OCI-LY7 (cell line): ENCODE results near the gene PIP5K1A. TPM values are rescaled to one million over a fixed set of nuclear protein-coding genes. Genes with fewer than 3 reads are reported as not detected.
"Not testable (repeated sequence)": the region's sequence is repeated elsewhere in the genome, so short reads cannot be mapped to it uniquely, and the experiment has no call there.

Experiments
- BruUV-seq: library from RNA; stranded (reverse); fragments of 400-500 nt; replicated peaks from 2 replicates; lab custom pipeline; 2021; lab: Mats Ljungman, UMichigan
- CTCF ChIA-PET: fragments of 300-600 bp; sonication (Branson Sonifier 250); formaldehyde crosslinking; loops from one replicate; lab custom pipeline; 2022; ENCODE audit warnings: antibody characterized with exemption; ENCODE audit not compliant: unreplicated experiment; lab: Charles Lee
- POLR2A ChIA-PET: fragments of 300-600 bp; sonication (Branson Sonifier 250); formaldehyde crosslinking; loops from one replicate; lab custom pipeline; 2022; ENCODE audit warnings: antibody characterized with exemption; lab: Charles Lee
- DNase-seq: peaks from one replicate; pipeline ENCODE4 v3.0.0-alpha.2; 2015; ENCODE audit warnings: low spot score
- H2AFZ ChIP-seq: fragments of 200-600 bp; sonication (generic), shearing (Covaris generic); 2 replicates; pipeline ENCODE4 v1.6.1; 2014; ENCODE audit warnings: mild to moderate bottlenecking, antibody characterized with exemption, low read length, moderate library complexity
- H3K27ac ChIP-seq: fragments of 200-600 bp; sonication (generic); 2 replicates; pipeline ENCODE4 v1.5.1; 2014; ENCODE audit warnings: mixed run types, low read depth, mild to moderate bottlenecking, moderate library complexity, low read length, inconsistent platforms; ENCODE audit not compliant: poor library complexity, severe bottlenecking
- H3K36me3 ChIP-seq: fragments of 200-600 bp; sonication (generic); 2 replicates; pipeline ENCODE4 v1.6.1; 2014; ENCODE audit warnings: mild to moderate bottlenecking, antibody characterized with exemption, low read length, moderate library complexity, mixed read lengths; ENCODE audit not compliant: insufficient read depth
- H3K4me1 ChIP-seq: fragments of 200-600 bp; sonication (generic); 2 replicates; pipeline ENCODE4 v1.5.1; 2014; ENCODE audit warnings: mild to moderate bottlenecking, low read length; ENCODE audit not compliant: insufficient read depth, poor library complexity, severe bottlenecking
- H3K4me2 ChIP-seq: fragments of 200-600 bp; sonication (generic); 2 replicates; pipeline ENCODE4 v1.6.1; 2014; ENCODE audit warnings: mild to moderate bottlenecking, low read length
- H3K4me3 ChIP-seq: fragments of 200-600 bp; sonication (generic); 2 replicates; pipeline ENCODE4 v1.5.1; 2014; ENCODE audit warnings: mild to moderate bottlenecking, low read depth, low read length; ENCODE audit not compliant: poor library complexity, severe bottlenecking
- H3K79me2 ChIP-seq: fragments of 200-600 bp; sonication (generic); 2 replicates; pipeline ENCODE4 v1.6.1; 2016; ENCODE audit warnings: low read depth, mild to moderate bottlenecking, low read length, moderate library complexity, mixed read lengths; ENCODE audit not compliant: insufficient read depth
- H3K9me2 ChIP-seq: fragments of 200-600 bp; sonication (generic); 2 replicates; pipeline ENCODE4 v1.6.1; 2016; ENCODE audit warnings: mild to moderate bottlenecking, low read length, mixed read lengths; ENCODE audit not compliant: insufficient read depth
- H3K9me3 ChIP-seq: fragments of 200-600 bp; sonication (generic); 2 replicates; pipeline ENCODE4 v1.6.1; 2014; ENCODE audit warnings: mild to moderate bottlenecking, mixed run types, low read length, mixed read lengths
- H4K20me1 ChIP-seq: fragments of 200-600 bp; sonication (generic); 2 replicates; pipeline ENCODE4 v1.6.1; 2014; ENCODE audit warnings: mild to moderate bottlenecking, antibody characterized with exemption, low read length, moderate library complexity, mixed read lengths; ENCODE audit not compliant: insufficient read depth
- CTCF ChIP-seq: fragments of 200-600 bp; sonication (generic); conservative IDR thresholded peaks from 2 replicates; pipeline ENCODE4 v1.5.1; 2014; ENCODE audit warnings: mild to moderate bottlenecking, antibody characterized with exemption, low read length, moderate library complexity, mixed read lengths
- EZH2phosphoT487 ChIP-seq: fragments of 200-600 bp; sonication (generic); IDR thresholded peaks from 2 replicates; pipeline ENCODE4 v1.6.1; 2018; ENCODE audit warnings: low read depth, borderline replicate concordance, mild to moderate bottlenecking, mixed run types, antibody characterized with exemption, low read length, moderate library complexity, mixed read lengths
- intact Hi-C: fragments of 100-400 bp; cut with micrococcal nuclease; formaldehyde crosslinking; loops from one replicate; pipeline ENCODE4 v1.10.0; 2022; ENCODE audit not compliant: unreplicated experiment
- total RNA-seq, 2 experiments: library from RNA; depleted of rRNA in 1 of 2; stranded (reverse); fragments of >200 nt in 1 of 2; shearing (Covaris generic) in 1 of 2; gene quantifications; 2 replicates each; pipeline ENCODE4 v1.2.3, GENCODE V29; 2014 to 2022

Gene PIP5K1A
- total RNA-seq, 2 experiments from 2014 or later: 50.5 to 85.3 TPM

GRCh38 chr1:151199873-151200581, 1.7 kb downstream of the PIP5K1A start:
- TF ChIP-seq EZH2phosphoT487 (no peak), CTCF (no peak)
- POLR2A ChIA-PET: interaction anchor here (1.1 to 1.6 kb wide), 2 partner anchors 11 to 13 kb away, joined by 3 to 11 read pairs; partner anchors contain the start of gene VPS72
- DNase-seq: peak; percentile 18
- intact Hi-C loops: loop anchor here (5.0 kb wide), 1 partner anchor 147 kb away; the partner anchor contains the start of gene RFX5
- CTCF ChIA-PET: no interaction called here
- H3K79me2 ChIP-seq: peaks cover 65% of the 10 kb centered on the region
- H3K27ac ChIP-seq: no peak overlapping the region
- peaks cover 45% of the 10 kb centered on the region for H3K36me3 ChIP-seq
- no peak overlapping the region for H2AFZ ChIP-seq
- H3K9me2 ChIP-seq: no peaks in the 10 kb centered on the region
- H4K20me1 ChIP-seq: peaks cover 12% of the 10 kb centered on the region
- no TSS peak for BruUV-seq
- peaks cover 35% of the 10 kb centered on the region for H3K4me1 ChIP-seq
- no peaks in the 10 kb centered on the region for H3K9me3 ChIP-seq
- peak overlapping the region; percentile 100 for H3K4me2 ChIP-seq
- H3K4me3 ChIP-seq: peak overlapping the region; percentile 98

- intact Hi-C loops, H3K4me2 ChIP-seq, POLR2A ChIA-PET, H4K20me1 ChIP-seq, H3K4me1 ChIP-seq, CTCF ChIA-PET, H3K27ac ChIP-seq, H3K9me3 ChIP-seq, H3K4me3 ChIP-seq, DNase-seq, BruUV-seq, H2AFZ ChIP-seq, H3K9me2 ChIP-seq: not testable (repeated sequence)
- Histone ChIP-seq H3K36me3 (peaks cover 88% of the 10 kb centered on the region), H3K79me2 (peaks cover 86% of the 10 kb centered on the region)
Observed at GRCh38 chr1:151205381-151205965, 7.1 kb downstream of the PIP5K1A start.

GRCh38 chr1:151210830-151211229, 12.5 kb downstream of the PIP5K1A start:
- Histone ChIP-seq H3K4me1 (no peaks in the 10 kb centered on the region), H3K36me3 (peaks cover 78% of the 10 kb centered on the region), H3K4me2 (no peak overlapping the region), H4K20me1 (peaks cover 4% of the 10 kb centered on the region; the same call in 1 of the 2 replicates), H3K9me2 (no peaks in the 10 kb centered on the region), H3K27ac (no peak overlapping the region), H3K79me2 (peaks cover 76% of the 10 kb centered on the region), H2AFZ (no peak overlapping the region), H3K9me3 (no peaks in the 10 kb centered on the region), H3K4me3 (no peak overlapping the region)
- BruUV-seq: no TSS peak
- CTCF ChIA-PET: no interaction called here
- DNase-seq: no peak
- POLR2A ChIA-PET: no interaction called here
- TF ChIP-seq EZH2phosphoT487 (no peak), CTCF (no peak)
- intact Hi-C loops: no loop called here
